GM23338 (cell line): ENCODE results near the gene KCNK15. TPM values are rescaled to one million over a fixed set of nuclear protein-coding genes. Genes with fewer than 3 reads are reported as not detected.

ENCODE experiments used
- ATAC-seq: fragments of 200-7000 bp; cut with Tn5 transposase; 3 replicates; pipeline ENCODE4 v1.9.1; 2020
- DNase-seq: peaks from one replicate; pipeline ENCODE4 v3.0.0-alpha.2; 2015; ENCODE audit warnings: low spot score
- H2AFZ ChIP-seq: fragments of 200-600 bp; sonication (generic); 2 replicates; pipeline ENCODE4 v1.8.0; 2016; ENCODE audit warnings: antibody characterized with exemption, mild to moderate bottlenecking, moderate library complexity
- H3F3A ChIP-seq: fragments of 200-600 bp; sonication (generic); replicated peaks from 2 replicates; pipeline ENCODE4 v1.8.0; 2017; ENCODE audit warnings: antibody characterized with exemption, mixed run types, low read depth
- H3K27ac ChIP-seq: fragments of 200-600 bp; sonication (generic); 2 replicates; pipeline ENCODE4 v1.6.1; 2016; ENCODE audit warnings: low read depth
- H3K27me3 ChIP-seq: fragments of 200-600 bp; sonication (generic); 2 replicates; pipeline ENCODE4 v1.8.0; 2016; ENCODE audit warnings: mild to moderate bottlenecking, mixed run types, moderate library complexity; ENCODE audit not compliant: insufficient read depth
- H3K36me3 ChIP-seq: fragments of 200-600 bp; sonication (generic); 2 replicates; pipeline ENCODE4 v1.8.0; 2016; ENCODE audit warnings: mild to moderate bottlenecking; ENCODE audit not compliant: insufficient read depth
- H3K4me1 ChIP-seq: fragments of 200-600 bp; sonication (generic); 2 replicates; pipeline ENCODE4 v1.8.0; 2016; ENCODE audit warnings: mild to moderate bottlenecking, moderate library complexity; ENCODE audit not compliant: insufficient read depth
- H3K4me2 ChIP-seq: fragments of 200-600 bp; sonication (generic); 2 replicates; pipeline ENCODE4 v1.7.1; 2017; ENCODE audit warnings: mixed run types
- H3K4me3 ChIP-seq: fragments of 200-600 bp; sonication (generic); 2 replicates; pipeline ENCODE4 v1.6.1; 2016; ENCODE audit warnings: mixed run types
- H3K79me2 ChIP-seq: fragments of 200-600 bp; sonication (generic); replicated peaks from 2 replicates; pipeline ENCODE4 v1.8.0; 2017; ENCODE audit warnings: mild to moderate bottlenecking; ENCODE audit not compliant: insufficient read depth
- H3K9me2 ChIP-seq: fragments of 200-600 bp; sonication (generic); 2 replicates; pipeline ENCODE4 v1.8.0; 2017; ENCODE audit not compliant: insufficient read depth
- H4K20me1 ChIP-seq: fragments of 200-600 bp; sonication (generic); replicated peaks from 2 replicates; pipeline ENCODE4 v1.8.0; 2017; ENCODE audit warnings: mild to moderate bottlenecking; ENCODE audit not compliant: insufficient read depth
- H3K27ac Mint-ChIP-seq: 2 replicates; pipeline ENCODE4 v1.8.0; 2020; ENCODE audit warnings: inconsistent platforms, mild to moderate bottlenecking, moderate library complexity, mixed read lengths
- H3K27me3 Mint-ChIP-seq: 3 replicates; pipeline ENCODE4 v1.8.0; 2022; ENCODE audit warnings: low read depth, mild to moderate bottlenecking, moderate library complexity, mixed read lengths, inconsistent platforms; ENCODE audit not compliant: insufficient read depth, poor library complexity
- H3K36me3 Mint-ChIP-seq: 3 replicates; pipeline ENCODE4 v1.8.0; 2021; ENCODE audit warnings: low read depth, mild to moderate bottlenecking, inconsistent platforms, moderate library complexity, mixed read lengths
- H3K4me1 Mint-ChIP-seq: 3 replicates; pipeline ENCODE4 v1.8.0; 2020; ENCODE audit warnings: mild to moderate bottlenecking, inconsistent platforms, mixed read lengths
- H3K4me3 Mint-ChIP-seq: 3 replicates; pipeline ENCODE4 v1.8.0; 2021; ENCODE audit warnings: moderate library complexity, mild to moderate bottlenecking, inconsistent platforms, mixed read lengths
- H3K9me3 Mint-ChIP-seq: 3 replicates; pipeline ENCODE4 v1.8.0; 2020; ENCODE audit warnings: moderate library complexity, mild to moderate bottlenecking, inconsistent platforms, mixed read lengths
- EZH2 ChIP-seq: fragments of 200-600 bp; sonication (generic); IDR thresholded peaks from one replicate; pipeline ENCODE4 v1.8.0; 2017; ENCODE audit warnings: antibody characterized with exemption, mild to moderate bottlenecking, low read depth; ENCODE audit not compliant: unreplicated experiment
- JUNB ChIP-seq: IDR thresholded peaks from one replicate; pipeline ENCODE4 v1.6.1; 2016; ENCODE audit warnings: antibody characterized with exemption; ENCODE audit not compliant: unreplicated experiment
- NANOG ChIP-seq: IDR thresholded peaks from 2 replicates; pipeline ENCODE4 v1.6.1; 2016; ENCODE audit warnings: antibody characterized with exemption, borderline replicate concordance
- POLR2AphosphoS5 ChIP-seq: IDR thresholded peaks from 2 replicates; pipeline ENCODE4 v1.6.1; 2016; ENCODE audit warnings: antibody characterized with exemption, low read depth
- STAT1 ChIP-seq: IDR thresholded peaks from one replicate; pipeline ENCODE4 v1.6.1; 2016; ENCODE audit warnings: antibody characterized with exemption; ENCODE audit not compliant: unreplicated experiment
- polyA plus RNA-seq: library from polyadenylated mRNA; unstranded; fragments of >200 nt; fragmentation: Nextera tagmentation; extraction: Ambion mirVana; gene quantifications from 2 replicates; pipeline ENCODE4 v1.2.1, GENCODE V29; 2016
- total RNA-seq: library from RNA; depleted of rRNA; stranded (reverse); fragments of >200 nt; shearing (Covaris generic); gene quantifications from 2 replicates; pipeline ENCODE4 v1.2.3, GENCODE V29; 2014
- TF ChIP-seq, protein P1 (sequence below), 2 experiments: fragments of 200-600 bp in 1 of 2; sonication (generic) in 1 of 2; conservative IDR thresholded peaks; 2 replicates each; pipeline versions ENCODE4 v1.5.1 to v1.6.1; 2016 to 2017; ENCODE audit warnings: antibody characterized with exemption in 2 of 2, low read depth in 2 of 2, mild to moderate bottlenecking in 2 of 2, moderate library complexity in 1 of 2
- TF ChIP-seq, protein P2 (sequence below): IDR thresholded peaks from 2 replicates; pipeline ENCODE4 v1.6.1; 2016; ENCODE audit warnings: antibody characterized with exemption
- TF ChIP-seq, protein P3 (sequence below): fragments of 250-450 bp; sonication (Bioruptor Pico); IDR thresholded peaks from 2 replicates; pipeline ENCODE4 v1.5.0; 2020; ENCODE audit warnings: mild to moderate bottlenecking, moderate library complexity

The KCNK15 gene
- total and polyA plus RNA-seq, 2 experiments from 2014 or later = 0.63 to 3.3 TPM

DNA sequence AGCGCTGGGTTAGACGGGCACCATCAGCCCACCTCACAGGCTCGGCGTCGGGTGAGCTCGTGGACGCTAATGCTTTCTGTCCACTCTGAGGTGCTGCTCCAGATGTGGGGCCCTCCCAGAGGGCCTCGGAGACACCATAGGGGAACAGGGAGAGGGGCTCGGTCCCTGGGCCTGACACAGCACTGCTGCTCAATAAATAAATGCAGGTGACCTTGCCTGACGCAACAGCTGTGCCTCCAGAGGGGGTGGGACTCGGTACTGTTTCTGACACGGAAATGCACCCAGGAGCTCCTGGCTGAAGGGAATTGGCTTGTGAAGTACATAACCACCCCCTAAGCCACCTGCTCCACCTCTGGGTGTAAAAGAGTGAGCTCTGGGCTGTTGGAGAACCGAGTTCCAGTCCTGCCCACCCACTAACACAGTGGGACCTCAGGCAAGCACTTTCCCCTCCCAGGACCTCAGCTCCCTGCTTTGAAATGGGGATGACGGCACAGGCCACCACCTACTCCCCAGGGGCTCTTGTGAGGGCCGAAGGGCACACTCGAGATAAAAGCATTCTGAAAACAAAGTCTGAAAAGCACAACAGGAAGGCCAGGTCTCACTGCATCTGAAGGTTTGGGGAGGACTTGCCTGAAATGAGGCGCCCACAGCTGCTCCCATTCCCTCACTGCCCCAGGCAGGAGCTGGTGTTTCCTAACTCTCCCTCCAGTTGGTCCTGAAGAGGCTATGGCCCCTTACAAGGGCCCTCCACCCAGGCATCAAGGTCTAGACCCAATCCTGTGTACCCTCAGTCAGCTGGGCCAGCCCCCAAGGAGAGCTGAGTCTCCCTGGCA is 6.7 kb downstream of the KCNK15 start:
- H3K4me3 Mint-ChIP-seq = no peak overlapping the region; the same call in 2 of the 3 replicates
- ATAC-seq (peak; percentile 13; the same call in 2 of the 3 replicates), DNase-seq (no peak)
- Histone ChIP-seq H3K27ac (no peak overlapping the region), H3F3A (peaks cover 6% of the 10 kb centered on the region; the same call in 1 of the 2 replicates), H3K4me2 (no peak overlapping the region), H3K36me3 (no peaks in the 10 kb centered on the region), H3K27me3 (no peaks in the 10 kb centered on the region), H2AFZ (no peak overlapping the region), H3K9me2 (no peaks in the 10 kb centered on the region), H3K4me3 (no peak overlapping the region), H3K79me2 (no peaks in the 10 kb centered on the region), H4K20me1 (no peaks in the 10 kb centered on the region), H3K4me1 (peaks cover 4% of the 10 kb centered on the region)
- peaks cover 17% of the 10 kb centered on the region for H3K27me3 Mint-ChIP-seq
- H3K9me3 Mint-ChIP-seq = no peaks in the 10 kb centered on the region
- H3K4me1 Mint-ChIP-seq = peaks cover 13% of the 10 kb centered on the region
- H3K36me3 Mint-ChIP-seq = peaks cover 8% of the 10 kb centered on the region; the same call in 2 of the 3 replicates
- H3K27ac Mint-ChIP-seq = peak overlapping the region; percentile 52; the same call in 1 of the 2 replicates
- TF ChIP-seq, protein P1, sequence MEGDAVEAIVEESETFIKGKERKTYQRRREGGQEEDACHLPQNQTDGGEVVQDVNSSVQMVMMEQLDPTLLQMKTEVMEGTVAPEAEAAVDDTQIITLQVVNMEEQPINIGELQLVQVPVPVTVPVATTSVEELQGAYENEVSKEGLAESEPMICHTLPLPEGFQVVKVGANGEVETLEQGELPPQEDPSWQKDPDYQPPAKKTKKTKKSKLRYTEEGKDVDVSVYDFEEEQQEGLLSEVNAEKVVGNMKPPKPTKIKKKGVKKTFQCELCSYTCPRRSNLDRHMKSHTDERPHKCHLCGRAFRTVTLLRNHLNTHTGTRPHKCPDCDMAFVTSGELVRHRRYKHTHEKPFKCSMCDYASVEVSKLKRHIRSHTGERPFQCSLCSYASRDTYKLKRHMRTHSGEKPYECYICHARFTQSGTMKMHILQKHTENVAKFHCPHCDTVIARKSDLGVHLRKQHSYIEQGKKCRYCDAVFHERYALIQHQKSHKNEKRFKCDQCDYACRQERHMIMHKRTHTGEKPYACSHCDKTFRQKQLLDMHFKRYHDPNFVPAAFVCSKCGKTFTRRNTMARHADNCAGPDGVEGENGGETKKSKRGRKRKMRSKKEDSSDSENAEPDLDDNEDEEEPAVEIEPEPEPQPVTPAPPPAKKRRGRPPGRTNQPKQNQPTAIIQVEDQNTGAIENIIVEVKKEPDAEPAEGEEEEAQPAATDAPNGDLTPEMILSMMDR (conservative IDR thresholded peaks at IDR 0.05; ENCODE audit: low read depth in 2 of 2) = no peak
- TF ChIP-seq, protein P2, sequence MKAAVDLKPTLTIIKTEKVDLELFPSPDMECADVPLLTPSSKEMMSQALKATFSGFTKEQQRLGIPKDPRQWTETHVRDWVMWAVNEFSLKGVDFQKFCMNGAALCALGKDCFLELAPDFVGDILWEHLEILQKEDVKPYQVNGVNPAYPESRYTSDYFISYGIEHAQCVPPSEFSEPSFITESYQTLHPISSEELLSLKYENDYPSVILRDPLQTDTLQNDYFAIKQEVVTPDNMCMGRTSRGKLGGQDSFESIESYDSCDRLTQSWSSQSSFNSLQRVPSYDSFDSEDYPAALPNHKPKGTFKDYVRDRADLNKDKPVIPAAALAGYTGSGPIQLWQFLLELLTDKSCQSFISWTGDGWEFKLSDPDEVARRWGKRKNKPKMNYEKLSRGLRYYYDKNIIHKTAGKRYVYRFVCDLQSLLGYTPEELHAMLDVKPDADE = no peak

DNA sequence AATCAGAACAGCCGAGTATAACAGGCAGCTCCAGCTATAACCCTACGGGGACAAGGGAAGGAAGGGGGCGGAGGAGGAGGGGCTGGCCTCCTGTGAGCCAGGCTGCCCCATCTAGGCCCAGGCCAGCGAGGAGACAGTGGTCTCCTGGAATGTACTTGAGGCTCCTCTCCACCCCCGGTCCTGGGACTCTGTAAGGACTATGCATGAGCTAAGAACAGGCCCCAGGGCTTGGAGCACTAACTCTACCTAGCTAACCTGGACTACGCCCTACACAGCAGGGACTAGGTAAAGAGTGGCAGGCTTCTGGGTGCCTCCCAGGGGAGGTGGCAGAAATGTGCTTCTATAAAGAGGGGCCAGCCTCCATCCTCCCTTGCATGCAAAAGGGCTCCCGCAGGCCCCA is 8.9 kb downstream of the KCNK15 start:
- no peak overlapping the region for H3K4me3 Mint-ChIP-seq
- no peak overlapping the region for H3K27ac Mint-ChIP-seq
- TF ChIP-seq, protein P2 = no peak
- TF ChIP-seq EZH2 = no peak
- no peak for TF ChIP-seq NANOG
- no peak for TF ChIP-seq POLR2AphosphoS5
- TF ChIP-seq STAT1 = no peak
- TF ChIP-seq, protein P3, sequence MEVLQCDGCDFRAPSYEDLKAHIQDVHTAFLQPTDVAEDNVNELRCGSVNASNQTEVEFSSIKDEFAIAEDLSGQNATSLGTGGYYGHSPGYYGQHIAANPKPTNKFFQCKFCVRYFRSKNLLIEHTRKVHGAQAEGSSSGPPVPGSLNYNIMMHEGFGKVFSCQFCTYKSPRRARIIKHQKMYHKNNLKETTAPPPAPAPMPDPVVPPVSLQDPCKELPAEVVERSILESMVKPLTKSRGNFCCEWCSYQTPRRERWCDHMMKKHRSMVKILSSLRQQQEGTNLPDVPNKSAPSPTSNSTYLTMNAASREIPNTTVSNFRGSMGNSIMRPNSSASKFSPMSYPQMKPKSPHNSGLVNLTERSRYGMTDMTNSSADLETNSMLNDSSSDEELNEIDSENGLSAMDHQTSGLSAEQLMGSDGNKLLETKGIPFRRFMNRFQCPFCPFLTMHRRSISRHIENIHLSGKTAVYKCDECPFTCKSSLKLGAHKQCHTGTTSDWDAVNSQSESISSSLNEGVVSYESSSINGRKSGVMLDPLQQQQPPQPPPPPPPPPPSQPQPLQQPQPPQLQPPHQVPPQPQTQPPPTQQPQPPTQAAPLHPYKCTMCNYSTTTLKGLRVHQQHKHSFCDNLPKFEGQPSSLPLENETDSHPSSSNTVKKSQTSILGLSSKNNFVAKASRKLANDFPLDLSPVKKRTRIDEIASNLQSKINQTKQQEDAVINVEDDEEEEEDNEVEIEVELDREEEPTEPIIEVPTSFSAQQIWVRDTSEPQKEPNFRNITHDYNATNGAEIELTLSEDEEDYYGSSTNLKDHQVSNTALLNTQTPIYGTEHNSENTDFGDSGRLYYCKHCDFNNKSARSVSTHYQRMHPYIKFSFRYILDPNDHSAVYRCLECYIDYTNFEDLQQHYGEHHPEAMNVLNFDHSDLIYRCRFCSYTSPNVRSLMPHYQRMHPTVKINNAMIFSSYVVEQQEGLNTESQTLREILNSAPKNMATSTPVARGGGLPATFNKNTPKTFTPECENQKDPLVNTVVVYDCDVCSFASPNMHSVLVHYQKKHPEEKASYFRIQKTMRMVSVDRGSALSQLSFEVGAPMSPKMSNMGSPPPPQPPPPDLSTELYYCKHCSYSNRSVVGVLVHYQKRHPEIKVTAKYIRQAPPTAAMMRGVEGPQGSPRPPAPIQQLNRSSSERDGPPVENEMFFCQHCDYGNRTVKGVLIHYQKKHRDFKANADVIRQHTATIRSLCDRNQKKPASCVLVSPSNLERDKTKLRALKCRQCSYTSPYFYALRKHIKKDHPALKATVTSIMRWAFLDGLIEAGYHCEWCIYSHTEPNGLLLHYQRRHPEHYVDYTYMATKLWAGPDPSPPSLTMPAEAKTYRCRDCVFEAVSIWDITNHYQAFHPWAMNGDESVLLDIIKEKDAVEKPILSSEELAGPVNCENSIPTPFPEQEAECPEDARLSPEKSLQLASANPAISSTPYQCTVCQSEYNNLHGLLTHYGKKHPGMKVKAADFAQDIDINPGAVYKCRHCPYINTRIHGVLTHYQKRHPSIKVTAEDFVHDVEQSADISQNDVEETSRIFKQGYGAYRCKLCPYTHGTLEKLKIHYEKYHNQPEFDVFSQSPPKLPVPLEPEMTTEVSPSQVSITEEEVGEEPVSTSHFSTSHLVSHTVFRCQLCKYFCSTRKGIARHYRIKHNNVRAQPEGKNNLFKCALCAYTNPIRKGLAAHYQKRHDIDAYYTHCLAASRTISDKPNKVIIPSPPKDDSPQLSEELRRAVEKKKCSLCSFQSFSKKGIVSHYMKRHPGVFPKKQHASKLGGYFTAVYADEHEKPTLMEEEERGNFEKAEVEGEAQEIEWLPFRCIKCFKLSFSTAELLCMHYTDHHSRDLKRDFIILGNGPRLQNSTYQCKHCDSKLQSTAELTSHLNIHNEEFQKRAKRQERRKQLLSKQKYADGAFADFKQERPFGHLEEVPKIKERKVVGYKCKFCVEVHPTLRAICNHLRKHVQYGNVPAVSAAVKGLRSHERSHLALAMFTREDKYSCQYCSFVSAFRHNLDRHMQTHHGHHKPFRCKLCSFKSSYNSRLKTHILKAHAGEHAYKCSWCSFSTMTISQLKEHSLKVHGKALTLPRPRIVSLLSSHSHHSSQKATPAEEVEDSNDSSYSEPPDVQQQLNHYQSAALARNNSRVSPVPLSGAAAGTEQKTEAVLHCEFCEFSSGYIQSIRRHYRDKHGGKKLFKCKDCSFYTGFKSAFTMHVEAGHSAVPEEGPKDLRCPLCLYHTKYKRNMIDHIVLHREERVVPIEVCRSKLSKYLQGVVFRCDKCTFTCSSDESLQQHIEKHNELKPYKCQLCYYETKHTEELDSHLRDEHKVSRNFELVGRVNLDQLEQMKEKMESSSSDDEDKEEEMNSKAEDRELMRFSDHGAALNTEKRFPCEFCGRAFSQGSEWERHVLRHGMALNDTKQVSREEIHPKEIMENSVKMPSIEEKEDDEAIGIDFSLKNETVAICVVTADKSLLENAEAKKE (CRISPR knock-in tag) = no peak
- no peak for TF ChIP-seq JUNB

More for the DNA sequence above, 8.9 kb downstream of the KCNK15 start:
- no peaks in the 10 kb centered on the region for H3K9me3 Mint-ChIP-seq
- Histone ChIP-seq H3K4me2 (no peak overlapping the region), H3K27me3 (no peaks in the 10 kb centered on the region), H3F3A (no peaks in the 10 kb centered on the region), H2AFZ (no peak overlapping the region), H4K20me1 (no peaks in the 10 kb centered on the region; the same call in 1 of the 2 replicates), H3K27ac (no peak overlapping the region), H3K4me1 (0 out of 2 replicates have a peak, but pooled peaks cover 3% of the 10 kb centered on the region), H3K36me3 (no peaks in the 10 kb centered on the region), H3K9me2 (no peaks in the 10 kb centered on the region), H3K79me2 (no peaks in the 10 kb centered on the region), H3K4me3 (no peak overlapping the region)
- peak; percentile 9; the same call in 1 of the 3 replicates for ATAC-seq
- H3K27me3 Mint-ChIP-seq = peaks cover 12% of the 10 kb centered on the region
- no peak for DNase-seq
- H3K36me3 Mint-ChIP-seq = peaks cover 8% of the 10 kb centered on the region; the same call in 2 of the 3 replicates
- H3K4me1 Mint-ChIP-seq = peaks cover 7% of the 10 kb centered on the region; the same call in 2 of the 3 replicates
